PC-9 (cell line): ENCODE data around the gene GJA8.

ENCODE experiments used
- EZH2 ChIP-seq: fragments of 200-600 bp; sonication (generic); IDR thresholded peaks from 2 replicates; pipeline ENCODE4 v1.8.0; 2017; ENCODE audit warnings: antibody characterized with exemption, low read depth
- TF ChIP-seq, protein P1 (sequence below): fragments of 200-600 bp; sonication (generic); conservative IDR thresholded peaks from 2 replicates; pipeline ENCODE4 v1.6.1; 2017; ENCODE audit warnings: mixed run types, antibody characterized with exemption, mild to moderate bottlenecking, moderate library complexity

DNA sequence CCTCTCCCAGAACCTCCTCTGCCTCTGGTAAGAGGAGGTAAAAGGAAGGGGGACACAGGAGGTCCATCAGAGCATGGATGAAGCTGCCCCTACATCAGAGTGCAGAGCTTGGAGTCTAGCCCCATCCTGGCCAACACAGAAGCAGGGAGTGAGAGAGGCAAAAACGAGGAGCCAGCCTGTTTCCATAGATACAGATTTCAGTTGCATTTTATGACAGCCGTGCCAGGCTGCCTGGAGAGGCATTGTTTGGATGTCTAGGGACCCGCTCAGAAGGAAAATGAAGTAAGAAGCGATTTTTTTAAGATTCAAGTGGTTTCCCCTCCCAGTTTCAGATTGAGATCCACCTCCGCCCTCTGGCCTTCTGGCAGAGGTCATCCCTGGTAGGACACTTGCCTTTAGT lies 11.5 kb upstream of the GJA8 start:
- no peak for TF ChIP-seq EZH2
- TF ChIP-seq, protein P1, sequence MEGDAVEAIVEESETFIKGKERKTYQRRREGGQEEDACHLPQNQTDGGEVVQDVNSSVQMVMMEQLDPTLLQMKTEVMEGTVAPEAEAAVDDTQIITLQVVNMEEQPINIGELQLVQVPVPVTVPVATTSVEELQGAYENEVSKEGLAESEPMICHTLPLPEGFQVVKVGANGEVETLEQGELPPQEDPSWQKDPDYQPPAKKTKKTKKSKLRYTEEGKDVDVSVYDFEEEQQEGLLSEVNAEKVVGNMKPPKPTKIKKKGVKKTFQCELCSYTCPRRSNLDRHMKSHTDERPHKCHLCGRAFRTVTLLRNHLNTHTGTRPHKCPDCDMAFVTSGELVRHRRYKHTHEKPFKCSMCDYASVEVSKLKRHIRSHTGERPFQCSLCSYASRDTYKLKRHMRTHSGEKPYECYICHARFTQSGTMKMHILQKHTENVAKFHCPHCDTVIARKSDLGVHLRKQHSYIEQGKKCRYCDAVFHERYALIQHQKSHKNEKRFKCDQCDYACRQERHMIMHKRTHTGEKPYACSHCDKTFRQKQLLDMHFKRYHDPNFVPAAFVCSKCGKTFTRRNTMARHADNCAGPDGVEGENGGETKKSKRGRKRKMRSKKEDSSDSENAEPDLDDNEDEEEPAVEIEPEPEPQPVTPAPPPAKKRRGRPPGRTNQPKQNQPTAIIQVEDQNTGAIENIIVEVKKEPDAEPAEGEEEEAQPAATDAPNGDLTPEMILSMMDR = no peak
